HUES6 (cell line): ENCODE measurements around the gene PARP12.

Experiments
- H3K27ac ChIP-seq: 2 replicates; pipeline ENCODE4 v1.7.0; 2013; ENCODE audit warnings: low read depth, mild to moderate bottlenecking, low read length, inconsistent platforms
- H3K27me3 ChIP-seq: 2 replicates; pipeline ENCODE4 v1.6.1; 2013; ENCODE audit warnings: low read length; ENCODE audit not compliant: control insufficient read depth, insufficient read depth
- H3K36me3 ChIP-seq: 2 replicates; pipeline ENCODE4 v1.6.1; 2013; ENCODE audit warnings: low read length; ENCODE audit not compliant: control insufficient read depth, insufficient read depth
- H3K4me1 ChIP-seq: 2 replicates; pipeline ENCODE4 v1.6.1; 2013; ENCODE audit warnings: low read length; ENCODE audit not compliant: control insufficient read depth, insufficient read depth
- H3K4me3 ChIP-seq: 2 replicates; pipeline ENCODE4 v1.5.1; 2013; ENCODE audit warnings: low read depth, low read length
- H3K9ac ChIP-seq: one replicate; pipeline ENCODE4 v1.6.1; 2013; ENCODE audit warnings: mild to moderate bottlenecking, low read length
- H3K9me3 ChIP-seq: 2 replicates; pipeline ENCODE4 v1.6.1; 2013; ENCODE audit warnings: low read depth, low read length; ENCODE audit not compliant: control insufficient read depth, insufficient read depth

The PARP12 gene

DNA sequence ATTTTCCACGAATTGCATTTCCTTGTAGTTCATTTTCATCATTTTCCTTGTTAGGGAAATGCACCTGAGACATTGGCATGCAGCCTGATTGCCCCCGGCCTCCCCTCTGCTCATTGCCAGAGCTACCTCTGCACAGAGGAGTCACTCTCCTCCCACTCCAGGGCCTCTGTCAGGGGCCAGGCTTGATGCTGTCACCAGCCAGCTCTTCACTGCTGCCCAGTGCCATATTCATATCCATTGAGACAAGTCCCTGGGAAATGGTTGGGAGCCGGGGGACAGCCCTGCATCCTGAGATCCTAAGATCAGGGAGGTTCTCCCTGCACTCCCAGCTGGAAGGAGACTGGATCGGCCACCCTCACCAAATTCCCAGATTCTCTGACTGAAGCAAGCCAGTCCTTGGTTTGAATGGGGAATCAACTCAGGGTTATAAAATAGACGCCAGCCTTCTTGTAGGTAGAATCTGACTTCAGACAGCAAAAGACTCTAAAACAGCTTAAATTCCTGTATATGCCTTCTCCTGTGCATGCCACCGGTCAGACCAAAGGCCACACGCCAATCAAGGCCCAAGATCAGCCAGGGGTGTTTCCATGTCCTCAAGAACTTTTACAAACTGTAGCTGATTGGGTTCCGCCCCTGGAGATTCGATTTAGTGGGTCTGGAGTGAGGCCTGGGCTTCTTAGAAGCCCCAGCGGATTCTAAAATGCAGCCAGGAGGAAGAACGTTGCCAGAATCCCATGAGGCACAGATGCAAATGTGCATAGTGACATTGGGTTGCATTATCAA is 86.5 kb downstream of the PARP12 start:
- peaks cover 39% of the 10 kb centered on the region for H3K4me1 ChIP-seq

DNA sequence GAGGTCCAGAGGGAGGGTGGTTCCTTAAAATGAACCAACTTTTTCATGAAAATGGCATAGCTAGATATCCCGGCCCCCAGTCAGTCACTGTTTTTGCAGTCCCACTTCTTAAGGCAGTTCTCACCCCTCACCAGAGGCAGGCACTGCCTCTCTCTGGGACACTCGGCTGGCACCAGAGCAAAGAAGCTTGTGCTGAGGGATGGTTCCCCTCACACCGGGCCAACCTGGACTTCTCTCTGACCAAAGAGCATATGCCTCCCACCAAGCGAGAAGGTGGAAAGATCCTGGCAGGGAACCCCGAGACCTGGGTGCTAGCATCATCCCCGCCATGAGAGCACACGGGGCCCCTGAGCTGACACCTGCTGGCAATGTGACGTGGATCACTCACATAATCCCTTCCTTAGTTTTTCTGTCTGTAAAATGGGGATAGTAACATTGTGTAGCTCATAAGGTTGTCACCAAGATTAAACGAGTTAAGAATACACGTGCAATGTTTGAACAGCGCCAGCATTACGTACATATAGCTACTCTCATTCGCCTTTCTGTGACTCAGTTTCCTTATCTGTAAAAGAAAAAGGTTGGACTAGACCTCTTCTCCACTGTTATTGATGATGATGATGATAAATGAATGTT is 88.5 kb downstream of the PARP12 start:
- H3K27me3 ChIP-seq, result no peaks in the 10 kb centered on the region
- no peak overlapping the region for H3K4me3 ChIP-seq
- no peaks in the 10 kb centered on the region for H3K9me3 ChIP-seq
- H3K36me3 ChIP-seq, result no peaks in the 10 kb centered on the region
- H3K9ac ChIP-seq, result no peak overlapping the region
- H3K27ac ChIP-seq, result no peak overlapping the region
- H3K4me1 ChIP-seq, result peaks cover 50% of the 10 kb centered on the region

More for the DNA sequence above, 86.5 kb downstream of the PARP12 start:
- Histone ChIP-seq H3K9ac (no peak overlapping the region), H3K9me3 (no peaks in the 10 kb centered on the region), H3K4me3 (no peak overlapping the region), H3K27ac (no peak overlapping the region), H3K36me3 (no peaks in the 10 kb centered on the region), H3K27me3 (no peaks in the 10 kb centered on the region)
